K562 (cell line): ENCODE measurements around the gene GPR142. TPM values are rescaled to one million over a fixed set of nuclear protein-coding genes. Genes with fewer than 3 reads are reported as not detected.

Experiments used
- BRCA1 ChIP-seq, 2 experiments: fragments of 450-650 bp in 1 of 2; sonication (generic) in 1 of 2; formaldehyde crosslinking in 1 of 2; IDR thresholded peaks; 2 replicates each; pipeline versions ENCODE4 v1.5.0 to v1.6.1; 2017 to 2020; ENCODE audit warnings: mild to moderate bottlenecking in 1 of 2, missing genetic modification reagents in 1 of 2
- CSDE1 ChIP-seq, 2 experiments: fragments of 450-650 bp; IDR thresholded peaks; 2 replicates each; pipeline ENCODE4 v1.6.1; 2016; ENCODE audit warnings: mild to moderate bottlenecking in 1 of 2
- PHF21A ChIP-seq: fragments of 450-650 bp; IDR thresholded peaks from 2 replicates; pipeline ENCODE4 v1.6.1; 2017; ENCODE audit warnings: low read depth, borderline replicate concordance
- RCOR1 ChIP-seq, 2 experiments: IDR thresholded peaks; 2 replicates each; pipeline ENCODE4 v1.6.1; 2012; ENCODE audit warnings: low read depth in 2 of 2, low read length in 2 of 2, borderline replicate concordance in 1 of 2, improper control_type of control experiment in 1 of 2
- polyA plus RNA-seq, 8 experiments: library from polyadenylated mRNA; depleted of rRNA in 4 of 8; stranded (reverse) in 5 of 8; unstranded in 3 of 8; fragments of >200 nt; fragmentation: Nextera tagmentation in 2 of 8; fragmentation: Illumina TruSeq in 1 of 8; extraction: Ambion mirVana in 2 of 8; extraction: Trizol in 1 of 8; gene quantifications; 2 replicates each; pipeline versions ENCODE4 v1.2.1 to v1.2.3, GENCODE V29; 2011 to 2014; ENCODE audit warnings: inconsistent platforms in 1 of 8, missing spikeins in 1 of 8
- small RNA-seq: library from RNA; depleted of rRNA; stranded (forward); fragments of <200 nt; gene quantifications from one replicate; pipeline ENCODE3, GENCODE V24; 2014
- total RNA-seq, 7 experiments: library from RNA; depleted of rRNA in 6 of 7; stranded (reverse); fragments of >200 nt in 6 of 7; fragmentation: Illumina TruSeq in 2 of 7; extraction: Trizol in 2 of 7; gene quantifications; 2 replicates each; pipeline versions ENCODE4 v1.2.1 to v1.2.3, GENCODE V29; 2011 to 2021; ENCODE audit warnings: low replicate concordance in 1 of 7
- TF ChIP-seq, protein P1 (sequence below): fragments of 450-650 bp; IDR thresholded peaks from 2 replicates; pipeline ENCODE4 v1.6.1; 2016; ENCODE audit warnings: low read depth

Gene GPR142
- total and polyA plus RNA-seq, 9 of the 15 experiments (the other 6 are each of a cell fraction or from before 2014, with no cell fraction given), result not detected

DNA sequence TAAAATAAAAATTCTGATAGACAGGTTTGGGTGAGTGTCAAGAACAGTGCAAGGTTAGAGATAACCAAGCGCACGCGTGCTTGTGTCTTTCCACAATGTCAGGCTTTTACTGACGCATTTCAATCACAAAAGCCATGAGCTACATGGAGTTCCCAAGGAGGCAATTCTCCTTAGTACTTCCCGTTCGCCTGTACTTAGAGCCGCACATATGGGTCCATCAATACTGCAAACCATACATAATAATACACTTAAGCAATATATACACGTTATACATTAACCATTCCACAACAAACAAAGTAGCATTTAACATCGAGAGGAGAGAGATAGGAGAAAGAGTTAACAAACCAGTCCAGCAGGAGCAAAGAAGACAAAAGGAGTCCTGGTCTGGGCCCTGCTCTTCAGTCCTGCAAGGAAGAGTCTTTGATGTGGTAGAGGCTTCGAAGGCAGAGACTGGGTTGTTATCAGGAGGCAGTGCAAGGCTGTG is 52.7 kb downstream of the GPR142 start (continued):
- TF ChIP-seq, protein P1, sequence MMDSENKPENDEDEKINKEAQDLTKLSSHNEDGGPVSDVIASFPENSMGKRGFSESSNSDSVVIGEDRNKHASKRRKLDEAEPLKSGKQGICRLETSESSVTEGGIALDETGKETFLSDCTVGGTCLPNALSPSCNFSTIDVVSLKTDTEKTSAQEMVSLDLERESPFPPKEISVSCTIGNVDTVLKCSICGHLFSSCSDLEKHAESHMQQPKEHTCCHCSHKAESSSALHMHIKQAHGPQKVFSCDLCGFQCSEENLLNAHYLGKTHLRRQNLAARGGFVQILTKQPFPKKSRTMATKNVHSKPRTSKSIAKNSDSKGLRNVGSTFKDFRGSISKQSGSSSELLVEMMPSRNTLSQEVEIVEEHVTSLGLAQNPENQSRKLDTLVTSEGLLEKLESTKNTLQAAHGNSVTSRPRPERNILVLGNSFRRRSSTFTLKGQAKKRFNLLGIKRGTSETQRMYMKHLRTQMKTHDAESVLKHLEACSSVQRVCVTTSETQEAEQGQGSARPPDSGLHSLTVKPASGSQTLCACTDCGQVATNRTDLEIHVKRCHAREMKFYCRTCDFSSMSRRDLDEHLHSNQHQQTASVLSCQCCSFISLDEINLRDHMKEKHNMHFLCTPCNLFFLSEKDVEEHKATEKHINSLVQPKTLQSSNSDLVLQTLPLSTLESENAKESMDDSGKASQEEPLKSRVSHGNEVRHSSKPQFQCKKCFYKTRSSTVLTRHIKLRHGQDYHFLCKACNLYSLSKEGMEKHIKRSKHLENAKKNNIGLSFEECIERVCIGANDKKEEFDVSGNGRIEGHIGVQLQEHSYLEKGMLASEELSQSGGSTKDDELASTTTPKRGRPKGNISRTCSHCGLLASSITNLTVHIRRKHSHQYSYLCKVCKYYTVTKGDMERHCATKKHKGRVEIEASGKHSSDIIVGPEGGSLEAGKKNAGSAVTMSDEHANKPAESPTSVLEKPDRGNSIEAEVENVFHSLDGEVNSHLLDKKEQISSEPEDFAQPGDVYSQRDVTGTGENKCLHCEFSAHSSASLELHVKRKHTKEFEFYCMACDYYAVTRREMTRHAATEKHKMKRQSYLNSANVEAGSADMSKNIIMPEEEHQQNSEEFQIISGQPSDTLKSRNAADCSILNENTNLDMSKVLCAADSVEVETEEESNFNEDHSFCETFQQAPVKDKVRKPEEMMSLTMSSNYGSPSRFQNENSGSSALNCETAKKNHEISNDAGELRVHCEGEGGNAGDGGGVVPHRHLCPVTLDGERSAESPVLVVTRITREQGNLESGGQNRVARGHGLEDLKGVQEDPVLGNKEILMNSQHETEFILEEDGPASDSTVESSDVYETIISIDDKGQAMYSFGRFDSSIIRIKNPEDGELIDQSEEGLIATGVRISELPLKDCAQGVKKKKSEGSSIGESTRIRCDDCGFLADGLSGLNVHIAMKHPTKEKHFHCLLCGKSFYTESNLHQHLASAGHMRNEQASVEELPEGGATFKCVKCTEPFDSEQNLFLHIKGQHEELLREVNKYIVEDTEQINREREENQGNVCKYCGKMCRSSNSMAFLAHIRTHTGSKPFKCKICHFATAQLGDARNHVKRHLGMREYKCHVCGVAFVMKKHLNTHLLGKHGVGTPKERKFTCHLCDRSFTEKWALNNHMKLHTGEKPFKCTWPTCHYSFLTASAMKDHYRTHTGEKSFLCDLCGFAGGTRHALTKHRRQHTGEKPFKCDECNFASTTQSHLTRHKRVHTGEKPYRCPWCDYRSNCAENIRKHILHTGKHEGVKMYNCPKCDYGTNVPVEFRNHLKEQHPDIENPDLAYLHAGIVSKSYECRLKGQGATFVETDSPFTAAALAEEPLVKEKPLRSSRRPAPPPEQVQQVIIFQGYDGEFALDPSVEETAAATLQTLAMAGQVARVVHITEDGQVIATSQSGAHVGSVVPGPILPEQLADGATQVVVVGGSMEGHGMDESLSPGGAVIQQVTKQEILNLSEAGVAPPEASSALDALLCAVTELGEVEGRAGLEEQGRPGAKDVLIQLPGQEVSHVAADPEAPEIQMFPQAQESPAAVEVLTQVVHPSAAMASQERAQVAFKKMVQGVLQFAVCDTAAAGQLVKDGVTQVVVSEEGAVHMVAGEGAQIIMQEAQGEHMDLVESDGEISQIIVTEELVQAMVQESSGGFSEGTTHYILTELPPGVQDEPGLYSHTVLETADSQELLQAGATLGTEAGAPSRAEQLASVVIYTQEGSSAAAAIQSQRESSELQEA, result no peak
- no peak for TF ChIP-seq CSDE1 (IDR thresholded peaks at IDR 0.05)
- no peak for TF ChIP-seq RCOR1 (IDR thresholded peaks at IDR 0.05; ENCODE audit: borderline replicate concordance in 1 of 2, low read depth in 2 of 2, low read length in 2 of 2)
- no peak for TF ChIP-seq BRCA1 (IDR thresholded peaks at IDR 0.05)
- TF ChIP-seq BRCA1 (CRISPR knock-in tag; IDR thresholded peaks at IDR 0.05), result no peak
- no peak for TF ChIP-seq PHF21A

Small RNA genes within 50 kb of the gene (small RNA-seq; reads per million reads assigned to genes)
- 0.15 reads per million for gene RNA5SP448

Other genes with a start within 250 kb of the GPR142 start
Only the 7 nearest of the 11 such genes appear.
- gene RPL38, start 163.8 kb upstream of the GPR142 start, total RNA-seq (2014; rRNA removed), result 2,881 and 3,864 TPM in 2 replicates
- gene RPL38, start 163.8 kb upstream of the GPR142 start, total RNA-seq (2014; rRNA removed; fragmentation: Illumina TruSeq; extraction: Trizol), result 1,940 and 1,970 TPM in 2 replicates
- gene RPL38, start 163.8 kb upstream of the GPR142 start, total RNA-seq (2015; rRNA removed; fragmentation: Illumina TruSeq; extraction: Trizol), result 2,305 and 2,457 TPM in 2 replicates
- 1,177 and 1,224 TPM in 2 replicates for gene RPL38, start 163.8 kb upstream of the GPR142 start, total RNA-seq (2021)
- gene RPL38, start 163.8 kb upstream of the GPR142 start, polyA plus RNA-seq (2011; rRNA removed), result 1,194 and 1,318 TPM in 2 replicates
- 1,709 and 2,292 TPM in 2 replicates for gene RPL38, start 163.8 kb upstream of the GPR142 start, polyA plus RNA-seq (2014; fragmentation: Illumina TruSeq; extraction: Trizol)
- gene RPL38, start 163.8 kb upstream of the GPR142 start, polyA plus RNA-seq (2014; fragmentation: Nextera tagmentation; extraction: Ambion mirVana), result 1,000 to 10,000 TPM; 1,939 to 2,988 TPM
- 1,879 and 3,414 TPM in 2 replicates for gene RPL38, start 163.8 kb upstream of the GPR142 start, polyA plus RNA-seq (2014; rRNA removed)
- gene TTYH2, start 153.9 kb upstream of the GPR142 start, total RNA-seq (2014; rRNA removed), result 1.1 and 1.8 TPM in 2 replicates
- gene TTYH2, start 153.9 kb upstream of the GPR142 start, total RNA-seq (2014; rRNA removed; fragmentation: Illumina TruSeq; extraction: Trizol), result 0.57 and 0.76 TPM in 2 replicates
- gene TTYH2, start 153.9 kb upstream of the GPR142 start, total RNA-seq (2015; rRNA removed; fragmentation: Illumina TruSeq; extraction: Trizol), result 0.91 and 1.2 TPM in 2 replicates
- gene TTYH2, start 153.9 kb upstream of the GPR142 start, total RNA-seq (2021), result 1.1 and 1.6 TPM in 2 replicates
- 2.0 and 5.3 TPM in 2 replicates for gene TTYH2, start 153.9 kb upstream of the GPR142 start, polyA plus RNA-seq (2011; rRNA removed)
- gene TTYH2, start 153.9 kb upstream of the GPR142 start, polyA plus RNA-seq (2014; fragmentation: Illumina TruSeq; extraction: Trizol), result 1.1 and 1.2 TPM in 2 replicates
- under 1 TPM; 0.03 to 0.10 TPM for gene TTYH2, start 153.9 kb upstream of the GPR142 start, polyA plus RNA-seq (2014; fragmentation: Nextera tagmentation; extraction: Ambion mirVana)
- 0.86 and 2.0 TPM in 2 replicates for gene TTYH2, start 153.9 kb upstream of the GPR142 start, polyA plus RNA-seq (2014; rRNA removed)
- not detected in 2 replicates for gene DNAI2, start 93.3 kb upstream of the GPR142 start, total RNA-seq (2014; rRNA removed)
- gene DNAI2, start 93.3 kb upstream of the GPR142 start, total RNA-seq (2014; rRNA removed; fragmentation: Illumina TruSeq; extraction: Trizol), result not detected in 2 replicates
- gene DNAI2, start 93.3 kb upstream of the GPR142 start, total RNA-seq (2015; rRNA removed; fragmentation: Illumina TruSeq; extraction: Trizol), result not detected in 2 replicates
- gene DNAI2, start 93.3 kb upstream of the GPR142 start, total RNA-seq (2021), result not detected in 2 replicates
- not detected in 2 replicates for gene DNAI2, start 93.3 kb upstream of the GPR142 start, polyA plus RNA-seq (2011; rRNA removed)
- not detected in 2 replicates for gene DNAI2, start 93.3 kb upstream of the GPR142 start, polyA plus RNA-seq (2014; fragmentation: Illumina TruSeq; extraction: Trizol)
- not detected for gene DNAI2, start 93.3 kb upstream of the GPR142 start, polyA plus RNA-seq (2014; fragmentation: Nextera tagmentation; extraction: Ambion mirVana)
- gene DNAI2, start 93.3 kb upstream of the GPR142 start, polyA plus RNA-seq (2014; rRNA removed), result not detected in 2 replicates
- not detected in 2 replicates for gene KIF19, start 41.3 kb upstream of the GPR142 start, total RNA-seq (2014; rRNA removed)
- gene KIF19, start 41.3 kb upstream of the GPR142 start, total RNA-seq (2014; rRNA removed; fragmentation: Illumina TruSeq; extraction: Trizol), result not detected in 2 replicates
- gene KIF19, start 41.3 kb upstream of the GPR142 start, total RNA-seq (2015; rRNA removed; fragmentation: Illumina TruSeq; extraction: Trizol), result not detected in 2 replicates
- not detected in 2 replicates for gene KIF19, start 41.3 kb upstream of the GPR142 start, total RNA-seq (2021)
- 0.10 and 0.19 TPM in 2 replicates for gene KIF19, start 41.3 kb upstream of the GPR142 start, polyA plus RNA-seq (2011; rRNA removed)
- gene KIF19, start 41.3 kb upstream of the GPR142 start, polyA plus RNA-seq (2014; fragmentation: Illumina TruSeq; extraction: Trizol), result not detected in 2 replicates
- gene KIF19, start 41.3 kb upstream of the GPR142 start, polyA plus RNA-seq (2014; fragmentation: Nextera tagmentation; extraction: Ambion mirVana), result not detected
- not detected in 2 replicates for gene KIF19, start 41.3 kb upstream of the GPR142 start, polyA plus RNA-seq (2014; rRNA removed)
- gene BTBD17, start 5.6 kb upstream of the GPR142 start, total RNA-seq (2014; rRNA removed), result not detected in 2 replicates
- not detected in 2 replicates for gene BTBD17, start 5.6 kb upstream of the GPR142 start, total RNA-seq (2014; rRNA removed; fragmentation: Illumina TruSeq; extraction: Trizol)
- gene BTBD17, start 5.6 kb upstream of the GPR142 start, total RNA-seq (2015; rRNA removed; fragmentation: Illumina TruSeq; extraction: Trizol), result not detected in 2 replicates
- not detected in 2 replicates for gene BTBD17, start 5.6 kb upstream of the GPR142 start, total RNA-seq (2021)
- not detected in 2 replicates for gene BTBD17, start 5.6 kb upstream of the GPR142 start, polyA plus RNA-seq (2011; rRNA removed)
- not detected in 2 replicates for gene BTBD17, start 5.6 kb upstream of the GPR142 start, polyA plus RNA-seq (2014; fragmentation: Illumina TruSeq; extraction: Trizol)
- not detected for gene BTBD17, start 5.6 kb upstream of the GPR142 start, polyA plus RNA-seq (2014; fragmentation: Nextera tagmentation; extraction: Ambion mirVana)
- not detected in 2 replicates for gene BTBD17, start 5.6 kb upstream of the GPR142 start, polyA plus RNA-seq (2014; rRNA removed)
- gene GPRC5C, start 64.6 kb downstream of the GPR142 start, total RNA-seq (2014; rRNA removed), result 6.5 and 7.6 TPM in 2 replicates
- 1.1 and 1.6 TPM in 2 replicates for gene GPRC5C, start 64.6 kb downstream of the GPR142 start, total RNA-seq (2014; rRNA removed; fragmentation: Illumina TruSeq; extraction: Trizol)
- gene GPRC5C, start 64.6 kb downstream of the GPR142 start, total RNA-seq (2015; rRNA removed; fragmentation: Illumina TruSeq; extraction: Trizol), result 4.1 and 4.4 TPM in 2 replicates
- gene GPRC5C, start 64.6 kb downstream of the GPR142 start, total RNA-seq (2021), result 6.4 and 7.8 TPM in 2 replicates
- 9.0 and 85.5 TPM in 2 replicates for gene GPRC5C, start 64.6 kb downstream of the GPR142 start, polyA plus RNA-seq (2011; rRNA removed)
- gene GPRC5C, start 64.6 kb downstream of the GPR142 start, polyA plus RNA-seq (2014; fragmentation: Illumina TruSeq; extraction: Trizol), result 2.1 and 4.1 TPM in 2 replicates
- under 1 TPM; 0.28 to 0.41 TPM for gene GPRC5C, start 64.6 kb downstream of the GPR142 start, polyA plus RNA-seq (2014; fragmentation: Nextera tagmentation; extraction: Ambion mirVana)
- 5.9 and 9.6 TPM in 2 replicates for gene GPRC5C, start 64.6 kb downstream of the GPR142 start, polyA plus RNA-seq (2014; rRNA removed)
- gene CD300A, start 99.1 kb downstream of the GPR142 start, total RNA-seq (2014; rRNA removed), result 0.23 and 0.49 TPM in 2 replicates
- 0.22 and 0.29 TPM in 2 replicates for gene CD300A, start 99.1 kb downstream of the GPR142 start, total RNA-seq (2014; rRNA removed; fragmentation: Illumina TruSeq; extraction: Trizol)
- 0.76 and 0.79 TPM in 2 replicates for gene CD300A, start 99.1 kb downstream of the GPR142 start, total RNA-seq (2015; rRNA removed; fragmentation: Illumina TruSeq; extraction: Trizol)
- 0.36 and 0.44 TPM in 2 replicates for gene CD300A, start 99.1 kb downstream of the GPR142 start, total RNA-seq (2021)
- gene CD300A, start 99.1 kb downstream of the GPR142 start, polyA plus RNA-seq (2011; rRNA removed), result 1.7 and 19.7 TPM in 2 replicates
- gene CD300A, start 99.1 kb downstream of the GPR142 start, polyA plus RNA-seq (2014; fragmentation: Illumina TruSeq; extraction: Trizol), result 0.39 and 0.50 TPM in 2 replicates
- under 1 TPM in 1 of 2 experiments, not detected in 1; 0.21 TPM for gene CD300A, start 99.1 kb downstream of the GPR142 start, polyA plus RNA-seq (2014; fragmentation: Nextera tagmentation; extraction: Ambion mirVana)
- 0.26 and 0.50 TPM in 2 replicates for gene CD300A, start 99.1 kb downstream of the GPR142 start, polyA plus RNA-seq (2014; rRNA removed)